ENCODE data around the gene SNTN.
"Not testable (repeated sequence)": the region's sequence is repeated elsewhere in the genome, so short reads cannot be mapped to it uniquely, and the experiment has no call there.

The SNTN gene

DNA sequence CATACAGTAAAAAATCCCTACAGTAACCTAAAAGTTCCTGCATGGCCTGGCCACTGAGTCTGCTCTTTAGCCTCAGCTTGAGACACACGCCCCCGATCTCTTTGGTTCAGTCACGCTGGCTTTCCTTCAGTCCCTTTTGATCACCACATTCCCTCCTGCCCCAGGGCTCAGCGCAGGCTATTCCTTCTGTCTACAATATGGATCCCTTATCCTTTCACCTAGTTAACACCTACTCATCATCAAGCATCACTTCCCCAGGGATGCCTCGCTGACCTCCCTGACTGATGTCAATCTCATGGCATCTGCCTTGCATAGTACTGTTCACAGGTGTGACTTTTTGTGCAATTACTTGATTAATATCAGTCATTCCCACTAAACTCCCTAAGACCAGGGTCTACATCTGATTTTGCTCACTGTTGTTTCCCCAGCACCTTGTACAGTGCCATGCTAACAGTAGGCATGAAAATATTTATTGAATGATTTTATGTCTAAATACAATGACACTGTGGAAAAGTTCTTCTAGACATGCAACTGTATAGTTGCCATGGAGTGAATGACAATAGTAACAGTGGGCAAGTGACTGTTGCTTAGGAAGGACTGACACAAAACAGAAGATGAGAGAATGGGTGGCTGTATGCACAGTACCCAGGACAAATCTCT is at the start of gene SNTN:
Gene SNTN, plus strand, starts transcription at position 610 of the 660 bp plus-strand sequence. Its CDS starts 13 bp downstream, at position 623.
- DNase-seq = no peak

DNA sequence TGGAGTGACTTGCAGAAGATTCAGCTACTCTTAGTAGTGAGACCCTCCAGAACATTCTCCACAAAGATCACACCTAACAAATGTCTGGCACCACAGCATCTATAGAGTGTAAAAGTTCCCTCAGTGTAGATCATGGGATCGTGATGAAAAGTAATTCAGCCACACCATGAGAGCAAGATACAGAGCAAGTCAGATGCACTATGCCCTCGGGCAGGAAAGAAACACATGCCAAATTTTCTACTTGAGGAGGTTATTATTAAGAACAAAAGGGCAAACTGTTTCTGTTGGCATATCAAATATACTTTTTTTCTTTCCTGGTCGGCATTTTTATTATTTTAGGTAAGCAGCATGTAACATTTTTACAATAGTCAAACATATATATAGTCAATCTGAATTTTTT is 44.8 kb upstream of the SNTN start:
- no peak for DNase-seq

DNA sequence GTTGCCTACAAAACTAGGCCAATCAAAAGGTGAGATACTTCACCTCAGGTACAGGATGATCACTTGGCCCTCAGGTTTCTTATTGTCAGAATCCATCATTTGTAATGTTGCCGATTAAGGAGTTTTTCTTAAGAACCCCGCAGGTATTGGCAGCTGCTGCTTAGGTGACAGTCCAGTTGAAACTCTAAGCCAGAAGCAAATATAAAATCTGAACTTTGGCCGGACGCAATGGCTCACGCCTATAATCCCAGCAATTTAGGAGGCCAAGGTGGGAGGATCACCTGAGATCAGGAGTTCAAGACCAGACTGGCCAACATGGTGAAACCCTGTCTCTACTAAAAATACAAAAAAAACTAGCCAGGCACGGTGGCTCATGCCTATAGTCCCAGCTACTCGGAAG is 43.1 kb upstream of the SNTN start:
- DNase-seq = no peak

GRCh38 chr3:63609834-63610233 is 42.6 kb upstream of the SNTN start:
- DNase-seq = no peak

GRCh38 chr3:63611382-63611781 is 41.1 kb upstream of the SNTN start:
- no peak for DNase-seq

GRCh38 chr3:63613561-63613960 is 38.9 kb upstream of the SNTN start:
- DNase-seq = no peak

DNA sequence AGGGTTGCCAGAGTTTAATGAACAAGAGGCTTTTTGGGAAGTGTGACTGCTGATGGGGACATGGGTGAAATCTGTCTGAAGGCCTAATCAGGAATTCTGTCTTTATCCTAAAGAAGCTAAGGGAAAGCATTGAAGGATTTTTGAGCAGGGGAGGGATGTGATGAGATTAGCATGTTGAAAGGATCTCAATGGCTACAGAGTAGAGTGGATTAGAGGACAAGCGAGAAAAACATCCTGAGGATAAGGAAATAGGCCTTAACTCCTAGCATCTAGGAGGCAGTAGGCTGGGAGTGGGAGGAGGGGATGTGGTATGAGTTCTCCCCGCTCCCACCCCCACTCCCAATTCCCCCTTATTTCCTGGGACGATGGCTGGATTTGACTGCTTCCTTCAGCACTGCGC is 35.1 kb upstream of the SNTN start:
- DNase-seq = no peak

DNA sequence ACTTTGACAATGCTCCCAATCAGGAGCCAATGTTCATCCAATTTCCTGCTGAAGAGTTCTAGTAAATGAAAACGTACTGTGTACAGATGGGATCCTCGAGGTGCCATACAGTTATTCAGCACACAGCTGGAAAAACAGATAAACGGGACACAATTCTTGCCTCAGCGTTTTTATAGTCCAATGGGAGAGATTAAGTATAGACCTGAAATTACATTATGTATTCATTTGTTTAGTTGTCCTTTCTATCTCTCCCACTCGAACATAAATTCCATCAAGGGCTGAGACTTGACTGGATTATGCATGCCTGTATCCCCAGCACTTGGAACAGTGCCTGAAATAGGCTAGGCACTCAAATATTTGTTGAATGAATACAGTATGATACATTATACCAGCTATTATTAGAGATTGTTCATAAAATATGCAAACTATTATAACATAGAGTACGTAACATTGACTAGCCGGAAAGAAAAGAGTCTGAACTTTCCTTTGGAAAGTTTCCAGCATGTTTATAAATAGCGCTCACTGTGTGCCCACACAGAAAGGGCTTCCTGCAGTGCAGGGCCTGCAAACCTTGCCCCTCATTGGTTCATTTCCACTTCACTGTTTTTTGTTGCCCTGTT is 27.4 kb upstream of the SNTN start:
- peak; percentile 70 for DNase-seq

DNA sequence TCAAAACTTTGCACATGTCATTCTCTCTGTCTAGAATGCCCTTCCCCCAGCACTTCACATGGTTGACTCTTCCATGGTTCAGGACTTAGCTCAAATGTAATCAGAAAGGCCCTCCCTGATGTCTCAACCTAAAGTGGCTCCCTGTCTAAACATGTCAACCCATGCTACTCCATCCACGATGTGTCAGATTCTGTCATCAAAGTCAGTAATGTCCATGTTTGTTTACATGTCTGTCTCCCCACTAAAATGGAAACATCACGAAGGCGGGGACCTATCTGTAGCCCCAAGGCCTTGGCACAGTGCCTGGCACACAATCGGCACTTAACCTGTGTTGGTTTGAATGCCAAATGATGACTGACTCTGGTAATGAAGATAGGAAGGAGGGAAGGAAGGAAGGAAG is 20.8 kb upstream of the SNTN start:
- DNase-seq = no peak

GRCh38 chr3:63635186-63635585 is 17.3 kb upstream of the SNTN start:
- DNase-seq = no peak

- DNase-seq = no peak
Observed at GRCh38 chr3:63639806-63640205, 12.7 kb upstream of the SNTN start.

DNA sequence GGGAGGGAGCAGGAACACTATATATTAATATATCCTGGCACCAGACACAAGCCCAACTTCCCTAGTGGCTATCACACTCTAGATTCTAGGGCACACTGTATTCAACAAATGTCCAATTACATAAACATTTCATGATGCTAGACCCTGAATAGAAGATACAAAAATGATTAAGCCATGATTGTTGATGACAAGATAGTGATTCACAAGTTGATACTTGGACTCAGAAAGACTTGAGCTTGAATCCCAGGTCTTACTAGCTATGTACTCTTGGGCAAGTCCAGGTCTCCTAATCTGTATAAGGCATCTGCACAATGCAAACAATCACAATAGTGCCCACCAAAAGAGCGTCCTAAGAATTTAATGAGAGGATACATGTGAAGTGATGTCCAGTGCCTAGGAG is 10.0 kb upstream of the SNTN start:
- no peak for DNase-seq

DNA sequence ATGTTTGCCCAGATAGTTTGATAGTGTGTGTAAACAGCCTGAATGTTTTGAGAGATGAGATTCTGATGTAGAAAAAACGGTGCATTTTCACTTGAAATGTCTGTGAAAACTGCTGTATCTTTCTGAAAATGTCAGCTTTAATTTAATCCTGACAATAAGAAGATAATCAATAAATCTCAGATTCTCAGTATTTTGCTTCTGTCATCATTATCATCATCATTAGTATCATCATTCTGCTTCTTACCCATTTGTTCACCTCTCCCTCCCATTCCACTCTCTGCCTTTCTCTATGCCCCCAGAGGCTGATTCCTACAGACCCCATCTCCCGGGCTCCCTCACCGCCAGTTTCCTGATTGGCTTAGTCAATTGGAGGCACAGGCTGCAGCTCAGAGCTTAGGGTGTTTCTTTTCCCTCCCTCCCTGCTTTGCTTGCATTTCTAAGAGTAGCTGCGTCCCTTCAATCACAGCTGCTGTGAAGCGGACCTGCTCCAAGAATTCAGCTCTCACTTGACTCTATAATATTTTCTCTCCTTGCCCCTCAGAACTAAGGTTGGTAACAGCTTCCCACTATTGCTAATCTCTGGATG is 8.2 kb upstream of the SNTN start:
- DNase-seq = no peak

DNA sequence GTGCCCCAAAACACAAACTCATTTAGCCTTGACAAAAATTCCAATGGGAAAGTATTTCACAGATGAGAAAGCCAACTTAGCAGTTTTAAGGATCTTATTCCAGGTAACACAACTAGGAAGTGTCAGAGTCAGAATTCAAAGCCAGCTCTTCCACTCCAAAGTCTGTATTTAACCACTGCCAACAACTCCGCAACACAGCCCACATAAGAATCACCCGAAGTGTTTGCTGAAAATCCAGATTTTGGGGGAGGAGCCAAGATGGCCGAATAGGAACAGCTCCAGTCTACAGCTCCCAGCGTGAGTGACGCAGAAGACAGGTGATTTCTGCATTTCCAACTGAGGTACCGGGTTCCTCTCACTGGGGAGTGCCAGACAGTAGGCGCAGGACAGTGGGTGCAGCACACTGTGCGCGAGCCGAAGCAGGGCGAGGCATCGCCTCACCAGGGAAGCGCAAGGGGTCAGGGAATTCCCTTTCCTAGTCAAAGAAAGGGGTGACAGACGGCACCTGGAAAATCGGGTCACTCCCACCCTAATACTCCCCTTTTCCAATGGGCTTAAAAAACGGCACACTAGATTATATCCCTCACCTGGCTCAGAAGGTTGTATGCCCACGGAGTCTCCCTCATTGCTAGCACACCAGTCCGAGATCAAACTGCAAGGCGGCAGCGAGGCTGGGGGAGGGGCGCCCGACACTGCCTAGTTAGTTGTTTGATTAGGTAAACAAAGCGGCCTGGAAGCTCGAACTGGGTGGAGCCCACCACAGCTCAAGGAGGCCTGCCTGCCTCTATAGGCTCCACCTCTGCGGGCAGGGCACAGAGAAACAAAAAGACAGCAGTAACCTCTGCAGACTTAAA is 7.3 kb upstream of the SNTN start:
- DNase-seq = not testable (repeated sequence)

- no peak for DNase-seq
Observed at GRCh38 chr3:63654211-63654610, 1.7 kb downstream of the SNTN start.

GRCh38 chr3:63654931-63655330 is 2.5 kb downstream of the SNTN start:
- DNase-seq = no peak

DNA sequence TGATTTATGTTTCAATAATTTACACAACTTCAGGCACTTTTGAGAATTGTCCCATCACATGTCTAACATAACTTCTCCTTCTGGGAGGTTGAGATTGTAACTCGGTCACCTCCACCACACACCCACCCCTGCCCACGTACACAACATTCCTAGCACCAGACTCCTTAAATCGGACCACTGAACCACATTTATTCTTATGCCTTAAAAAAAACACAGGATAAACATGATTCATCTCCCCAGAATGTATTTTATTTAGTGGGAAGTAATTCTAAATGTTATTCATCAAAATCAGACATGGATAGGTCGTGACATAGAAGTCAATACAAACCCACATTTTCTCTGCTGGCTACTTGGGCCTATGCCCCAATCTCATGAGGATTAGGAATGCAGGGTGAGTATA is 3.0 kb downstream of the SNTN start:
- DNase-seq = no peak

DNA sequence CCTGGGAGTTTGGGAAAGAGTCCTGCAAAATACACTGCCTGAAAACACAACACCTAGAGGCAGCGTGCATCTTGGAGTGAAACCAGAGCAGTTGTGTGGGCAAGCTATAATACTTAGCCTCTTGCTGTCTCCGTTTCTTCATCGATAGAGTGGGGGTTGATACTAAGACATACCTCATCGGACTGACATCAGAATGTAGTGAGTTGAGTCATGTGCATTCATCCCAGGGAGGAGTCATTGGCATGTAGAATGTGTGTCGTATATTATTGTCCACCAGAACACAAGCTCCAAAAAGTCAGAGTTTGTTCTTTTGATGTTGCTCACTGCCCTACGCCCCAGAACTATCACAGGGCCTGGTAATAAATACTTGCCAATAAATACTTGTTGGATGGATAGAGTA is 4.3 kb downstream of the SNTN start:
- no peak for DNase-seq

GRCh38 chr3:63661242-63661641 is 8.8 kb downstream of the SNTN start:
- no peak for DNase-seq

DNA sequence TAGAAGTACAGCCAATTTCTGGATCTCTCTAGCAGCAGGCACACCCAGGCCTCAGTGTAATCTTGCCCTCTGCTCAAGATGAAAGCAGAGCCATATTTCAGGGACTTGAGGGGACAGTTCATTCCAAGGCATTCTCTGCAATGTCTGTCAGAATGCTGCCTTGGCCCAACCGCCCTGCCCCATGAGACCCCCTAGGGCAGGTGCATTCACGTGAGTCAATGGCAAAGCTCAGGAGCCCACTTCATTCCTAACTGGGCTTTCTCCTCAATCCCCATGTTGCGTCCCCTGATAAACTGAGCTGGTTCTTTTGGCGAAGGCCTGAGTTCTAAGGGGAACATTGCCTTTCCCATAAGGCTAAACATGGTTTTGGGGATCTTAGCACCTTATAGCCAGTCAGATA is 9.5 kb downstream of the SNTN start:
- DNase-seq = no peak

GRCh38 chr3:63662500-63662899 is 10.0 kb downstream of the SNTN start:
- DNase-seq = no peak

DNA sequence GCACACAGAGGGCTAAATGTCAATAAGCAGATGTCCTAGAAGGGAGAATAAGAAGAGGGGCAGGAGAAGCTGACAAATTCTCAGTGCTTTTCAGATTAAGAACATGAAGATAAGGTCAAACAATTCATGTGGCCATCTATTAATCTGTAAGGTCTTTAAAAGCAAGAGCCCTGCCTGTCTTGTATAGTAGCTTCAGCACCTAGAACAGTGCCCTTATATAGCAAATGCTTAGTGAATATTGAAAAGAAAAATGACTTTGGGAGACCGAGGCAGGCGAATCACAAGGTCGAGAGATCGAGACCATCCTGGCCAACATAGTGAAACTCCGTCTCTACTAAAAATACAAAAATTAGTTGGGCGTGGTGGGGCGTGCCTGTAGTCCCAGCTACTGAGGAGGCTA is 18.1 kb downstream of the SNTN start:
- DNase-seq = no peak

GRCh38 chr3:63673111-63673510 is 20.6 kb downstream of the SNTN start:
- DNase-seq = no peak

DNA sequence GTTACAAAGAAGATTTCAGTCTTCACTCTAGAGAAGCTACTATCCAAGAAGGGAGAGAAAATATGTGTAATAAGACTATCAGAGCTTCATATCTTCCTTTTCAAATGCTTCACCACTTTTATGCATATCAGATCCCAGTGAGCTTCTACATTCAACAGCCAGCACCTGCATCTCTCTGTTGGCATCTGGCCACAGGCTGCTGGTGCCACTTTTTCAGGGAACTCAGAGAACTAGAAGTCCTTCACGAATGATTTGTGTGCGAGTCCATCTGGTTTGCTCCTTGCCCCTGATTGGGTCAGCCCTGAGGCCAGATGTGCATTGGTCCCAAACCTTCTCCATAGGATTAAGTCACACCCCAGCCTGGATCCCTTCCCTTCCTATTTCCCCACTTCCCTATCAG is 22.1 kb downstream of the SNTN start:
- no peak for DNase-seq
